HG02852 (cell line): Measurements from ENCODE around the gene PTPRN.
A peak's percentile ranks its signal among the peaks of the same experiment; 100 is the strongest.

ENCODE experiments used
- ATAC-seq: cut with Tn5 transposase; IDR thresholded peaks from one replicate; pipeline ENCODE4 v1.9.1; 2021; ENCODE audit warnings: mild to moderate bottlenecking, moderate library complexity; ENCODE audit not compliant: unreplicated experiment

PTPRN gene

DNA sequence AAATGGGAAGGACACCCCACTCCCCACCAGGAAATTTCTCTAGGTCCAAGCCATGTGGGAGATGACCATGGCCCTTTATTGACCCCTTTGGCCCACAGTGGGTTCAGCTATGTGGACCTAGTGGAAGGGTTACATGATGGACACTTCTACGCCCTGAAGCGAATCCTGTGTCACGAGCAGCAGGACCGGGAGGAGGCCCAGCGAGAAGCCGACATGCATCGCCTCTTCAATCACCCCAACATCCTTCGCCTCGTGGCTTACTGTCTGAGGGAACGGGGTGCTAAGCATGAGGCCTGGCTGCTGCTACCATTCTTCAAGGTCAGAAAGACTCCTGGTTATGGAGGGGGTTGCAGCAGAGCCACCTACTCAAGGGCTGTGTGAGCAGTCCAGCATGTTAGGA lies 62.6 kb downstream of the PTPRN start:
- no peak for ATAC-seq

DNA sequence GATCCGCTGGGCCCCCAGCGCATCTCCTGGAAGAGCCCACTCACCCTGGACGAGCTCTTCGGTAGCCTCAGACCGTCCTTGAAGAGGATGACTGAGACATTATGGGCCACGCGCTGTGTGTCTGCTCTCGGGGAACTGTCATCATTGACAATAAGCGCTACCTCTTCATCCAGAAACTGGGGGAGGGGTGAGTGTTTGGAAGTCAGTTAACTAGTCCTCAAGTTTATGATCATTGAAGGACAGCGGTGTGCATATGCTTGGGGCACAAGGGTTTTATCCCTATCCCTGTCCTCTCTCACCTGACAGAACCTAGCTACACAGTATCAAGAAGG lies 63.3 kb downstream of the PTPRN start:
- ATAC-seq, result no peak

- ATAC-seq, result peak; percentile 85
These were observed 63.9 kb downstream of the PTPRN start, which contains the start of the genes GLB1L and STK16 for GRCh38 chr2:219245148-219245898. Gene GLB1L (minus strand): TSS chr2:219245444. CDS start chr2:219243573, 1,871 bp downstream. Gene STK16 (plus strand): TSS chr2:219245479. CDS start chr2:219246000, 521 bp downstream.

DNA sequence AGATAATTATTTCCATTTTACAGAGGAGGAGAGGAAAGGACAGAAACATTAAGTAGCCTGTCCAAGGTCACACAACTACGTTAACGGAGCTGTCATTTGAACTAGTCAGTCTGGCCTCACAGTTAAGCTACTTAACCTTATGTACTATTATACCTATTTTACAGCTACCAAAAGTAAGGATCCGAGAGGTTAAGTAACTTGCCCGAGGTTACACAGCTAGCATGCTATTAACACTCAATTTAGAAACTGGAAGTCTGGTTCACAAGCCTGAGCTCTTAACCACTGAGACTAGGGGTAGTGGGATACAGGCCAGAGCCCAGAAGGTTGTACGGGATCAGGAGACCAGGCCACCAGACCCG lies 64.4 kb downstream of the PTPRN start:
- ATAC-seq, result no peak

- ATAC-seq, result no peak
These were observed 65.9 kb downstream of the PTPRN start for GRCh38 chr2:219243291-219243761.
